Activated T-helper 1 cell treated with anti-CD3 and anti-CD28 coated beads, Interleukin-2, amount 50 U/mL, for 16 hours (primary cell): ENCODE results near the gene GAREM1.
"Not testable (repeated sequence)": the region's sequence is repeated elsewhere in the genome, so short reads cannot be mapped to it uniquely, and the experiment has no call there.

ENCODE experiments used
- DNase-seq, 2 donors: peaks; one replicate each; pipeline ENCODE4 v3.0.0-alpha.2; 2020; ENCODE audit warnings: low read depth in 1 of 2, low spot score in 1 of 2

The GAREM1 gene

DNA sequence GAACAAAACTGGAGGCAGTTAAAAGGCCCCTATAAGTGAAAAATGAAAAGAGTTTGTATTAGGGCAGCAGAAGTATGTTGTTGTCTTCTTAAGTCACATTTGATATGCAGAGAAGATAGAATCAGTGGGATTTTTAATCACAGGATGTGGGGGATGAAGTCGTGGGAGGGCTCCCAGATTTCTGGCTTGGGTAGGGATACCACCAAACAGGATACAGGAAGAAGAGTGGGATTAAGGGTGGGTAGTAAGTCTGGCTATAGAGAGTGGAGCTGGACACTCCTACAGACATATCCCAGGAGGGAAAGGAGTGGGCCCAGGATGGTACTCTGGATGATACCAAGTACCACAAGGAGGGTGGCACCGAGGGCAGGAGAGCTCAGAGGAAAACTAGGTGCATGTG, 99.3 kb downstream of the GAREM1 start:
- no peak for DNase-seq

DNA sequence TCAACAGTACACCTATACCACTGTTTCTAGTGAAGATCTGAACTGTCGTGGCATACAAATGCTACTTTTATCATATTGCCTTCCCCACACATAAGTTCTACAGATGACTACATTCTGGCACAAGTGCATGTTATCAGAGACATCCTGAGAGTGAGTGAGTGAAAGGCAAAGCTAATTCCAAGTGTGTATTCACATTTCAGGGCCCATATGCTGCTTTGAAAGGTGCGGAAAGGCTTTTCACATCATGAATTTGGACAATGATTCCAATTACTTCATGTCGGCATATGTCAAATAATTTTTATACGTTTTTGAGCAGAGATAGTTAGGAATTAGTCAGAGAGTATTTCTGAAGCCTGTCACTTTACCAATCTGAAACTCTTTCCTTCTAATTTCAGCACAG, 101.7 kb downstream of the GAREM1 start:
- DNase-seq: no peak

- DNase-seq: no peak
Measured at GRCh38 chr18:32368170-32368569, 102.5 kb downstream of the GAREM1 start.

- no peak for DNase-seq
Measured at GRCh38 chr18:32366586-32367538, 103.8 kb downstream of the GAREM1 start.

GRCh38 chr18:32362484-32362883, 108.2 kb downstream of the GAREM1 start:
- DNase-seq: no peak

GRCh38 chr18:32360682-32361345, 109.9 kb downstream of the GAREM1 start:
- DNase-seq: no peak

GRCh38 chr18:32358529-32358928, 112.2 kb downstream of the GAREM1 start:
- DNase-seq: no peak

DNA sequence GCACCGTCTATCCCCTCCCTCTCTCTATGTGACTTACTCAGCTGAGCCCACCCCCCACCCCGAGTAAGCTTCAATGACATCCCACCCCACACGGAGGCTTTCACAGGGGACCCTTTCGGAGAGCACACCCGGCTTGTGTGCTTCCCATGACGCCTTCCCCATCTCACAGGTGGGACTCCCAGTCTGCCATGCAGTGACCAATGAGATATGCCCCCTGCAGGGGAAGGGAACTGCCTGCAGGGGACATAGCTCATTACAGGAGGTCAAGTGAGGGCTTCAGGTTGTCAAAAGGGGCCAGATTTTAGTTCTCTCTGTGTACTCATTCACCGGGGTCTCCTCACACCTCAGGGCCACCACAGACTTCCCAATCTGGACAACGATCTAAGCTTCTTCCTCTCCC, 112.6 kb downstream of the GAREM1 start:
- DNase-seq: no peak

- DNase-seq: no peak
Measured at GRCh38 chr18:32355896-32356295, 114.8 kb downstream of the GAREM1 start.

- no peak for DNase-seq
Measured at GRCh38 chr18:32354518-32354917, 116.2 kb downstream of the GAREM1 start.

DNA sequence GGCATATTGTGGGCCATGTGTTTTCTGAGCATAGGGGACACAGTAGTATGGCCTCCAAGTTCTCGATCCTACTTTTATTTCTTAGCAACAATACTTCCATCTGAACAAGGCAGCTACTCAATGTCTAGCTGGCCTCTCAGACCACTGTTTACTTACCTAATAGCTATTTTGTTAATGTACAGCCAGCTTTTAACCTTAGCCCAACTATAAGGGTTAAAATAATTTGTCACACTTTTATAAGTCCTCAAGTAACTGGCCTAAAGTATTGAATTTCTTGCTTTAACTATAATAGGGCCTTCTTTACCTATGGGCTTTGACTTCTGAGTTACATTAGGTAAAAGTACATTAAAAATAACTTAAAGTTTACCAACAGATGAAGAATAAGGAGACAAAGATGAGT, 117.4 kb downstream of the GAREM1 start:
- no peak for DNase-seq

DNA sequence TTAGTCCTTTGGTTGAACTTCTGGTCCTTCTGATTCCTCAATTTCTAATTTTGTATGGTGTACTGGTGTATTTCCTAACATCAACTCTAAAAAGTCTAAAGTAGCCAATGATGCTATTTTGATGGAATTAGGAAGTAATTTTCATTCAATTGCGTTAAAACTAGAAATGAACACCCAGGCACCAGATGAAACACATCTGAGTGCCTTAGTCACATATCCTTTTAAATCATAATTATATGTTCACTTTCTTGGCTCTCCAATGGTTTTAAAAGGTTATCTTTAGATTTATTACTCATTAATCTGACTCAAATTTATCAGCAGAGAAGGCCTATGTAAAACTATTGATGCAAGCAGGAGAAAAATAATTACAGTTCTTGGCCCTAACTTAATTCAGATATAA, 119.7 kb downstream of the GAREM1 start:
- no peak for DNase-seq

GRCh38 chr18:32349728-32350395, 120.8 kb downstream of the GAREM1 start:
- DNase-seq: no peak

DNA sequence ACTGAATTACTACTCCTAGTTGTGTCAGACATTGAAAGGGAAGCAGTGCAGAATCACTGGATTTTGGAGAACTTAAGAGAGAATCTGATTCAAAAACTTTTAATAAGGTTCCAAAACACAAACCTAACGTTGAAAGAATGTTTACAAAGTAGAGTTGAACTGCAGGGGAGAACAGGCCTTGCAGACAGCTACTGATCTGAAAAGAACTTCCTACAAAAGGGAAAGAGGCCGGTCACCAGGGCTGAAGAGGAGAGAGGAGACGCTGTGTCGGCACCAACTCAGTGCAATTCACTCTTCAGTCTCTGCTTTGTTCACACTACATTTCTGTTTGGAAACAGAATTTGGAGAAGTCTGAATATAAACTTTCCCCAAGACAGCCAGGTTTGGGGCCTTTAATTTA, 124.0 kb downstream of the GAREM1 start:
- no peak for DNase-seq

- DNase-seq: no peak
Measured at GRCh38 chr18:32343634-32344033, 127.0 kb downstream of the GAREM1 start.

DNA sequence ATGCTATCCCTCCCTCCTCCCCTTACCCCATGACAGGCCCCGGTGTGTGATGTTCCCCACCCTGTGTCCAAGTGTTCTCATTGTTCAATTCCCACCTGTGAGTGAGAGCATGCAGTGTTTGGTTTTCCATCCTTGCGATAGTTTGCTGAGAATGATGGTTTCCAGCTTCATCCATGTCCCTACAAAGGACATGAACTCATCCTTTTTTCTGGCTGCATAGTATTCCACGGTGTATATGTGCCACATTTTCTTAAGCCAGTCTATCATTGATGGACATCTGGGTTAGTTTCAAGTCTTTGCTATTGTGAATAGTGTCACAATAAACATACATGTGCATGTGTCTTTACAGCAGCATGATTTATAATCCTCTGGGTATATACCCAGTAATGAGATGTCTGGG, 129.6 kb downstream of the GAREM1 start:
- DNase-seq: not testable (repeated sequence)

- DNase-seq: no peak
Measured at GRCh38 chr18:32339045-32339444, 131.6 kb downstream of the GAREM1 start.

- no peak for DNase-seq
Measured at GRCh38 chr18:32337821-32338220, 132.9 kb downstream of the GAREM1 start.

DNA sequence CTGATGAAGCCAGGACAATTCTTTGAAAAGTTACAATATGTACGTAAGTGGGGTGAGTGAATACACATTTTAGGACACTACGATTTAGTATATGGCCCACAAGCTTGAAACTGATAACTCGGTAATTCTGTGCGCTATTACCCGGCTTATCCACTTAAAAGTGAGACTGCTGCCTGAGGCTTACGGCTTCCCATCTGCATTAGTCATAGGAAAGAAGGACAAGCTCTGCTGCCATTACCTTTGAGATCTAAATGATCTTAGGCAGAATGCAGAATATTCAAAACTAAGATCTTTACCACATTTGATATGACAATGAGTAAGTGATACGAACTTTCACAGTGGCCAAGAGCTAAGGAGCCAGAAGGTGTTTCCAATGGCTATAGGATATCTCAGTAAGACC, 133.3 kb downstream of the GAREM1 start:
- no peak for DNase-seq

- no peak for DNase-seq
Measured at GRCh38 chr18:32335228-32335627, 135.5 kb downstream of the GAREM1 start.

- DNase-seq: no peak
Measured at GRCh38 chr18:32333781-32334180, 136.9 kb downstream of the GAREM1 start.

DNA sequence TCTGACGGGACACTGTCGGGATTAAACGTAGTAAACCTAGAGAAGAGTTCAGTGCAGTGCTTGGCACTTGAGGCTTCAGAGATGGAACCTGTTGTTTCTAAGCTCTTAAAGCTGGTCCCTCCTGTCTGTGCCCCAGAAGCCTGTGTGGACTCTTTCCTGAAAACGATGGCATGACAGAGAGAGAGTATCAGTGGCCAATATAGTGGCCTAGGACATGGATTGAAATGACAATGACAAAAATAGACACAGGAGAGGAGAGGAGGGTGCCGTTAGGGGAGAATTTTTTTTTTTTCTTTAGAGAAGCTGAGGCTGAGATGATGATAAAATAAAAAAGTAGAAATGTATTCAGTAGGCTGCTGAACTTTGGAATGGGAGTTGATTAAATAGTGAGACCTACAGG, 138.0 kb downstream of the GAREM1 start:
- DNase-seq: no peak
